Kidney tubule cell (primary cell): ENCODE data around the gene LUC7L3.
A peak's percentile ranks its signal among the peaks of the same experiment; 100 is the strongest.

ENCODE experiments used
- DNase-seq: peaks from one replicate; pipeline ENCODE4 v3.0.0-alpha.2; 2018; ENCODE audit warnings: low spot score

Gene LUC7L3

GRCh38 chr17:50762177-50762576, 42.8 kb downstream of the LUC7L3 start:
- no peak for DNase-seq

- DNase-seq: peak; percentile 39
Measured at GRCh38 chr17:50763716-50764475, 44.5 kb downstream of the LUC7L3 start.

- DNase-seq: no peak
Measured at GRCh38 chr17:50764734-50765149, 45.3 kb downstream of the LUC7L3 start.

GRCh38 chr17:50765454-50766221, 46.2 kb downstream of the LUC7L3 start:
- no peak for DNase-seq

GRCh38 chr17:50766222-50767023, 47.0 kb downstream of the LUC7L3 start:
- peak; percentile 27 for DNase-seq

- DNase-seq: no peak
Measured at GRCh38 chr17:50767030-50767429, 47.6 kb downstream of the LUC7L3 start.

GRCh38 chr17:50767446-50767845, 48.0 kb downstream of the LUC7L3 start, which contains the start of gene ANKRD40CL:
TSS of gene ANKRD40CL (minus strand) at chr17:50767518. CDS start at chr17:50766913, 605 bp downstream.
- no peak for DNase-seq

GRCh38 chr17:50768346-50768761, 49.0 kb downstream of the LUC7L3 start:
- DNase-seq: no peak

GRCh38 chr17:50769884-50770283, 50.5 kb downstream of the LUC7L3 start:
- no peak for DNase-seq

GRCh38 chr17:50770346-50770745, 50.9 kb downstream of the LUC7L3 start:
- no peak for DNase-seq

- no peak for DNase-seq
Measured at GRCh38 chr17:50771991-50772785, 52.8 kb downstream of the LUC7L3 start.

GRCh38 chr17:50774225-50774803, 54.9 kb downstream of the LUC7L3 start:
- DNase-seq: no peak

- DNase-seq: no peak
Measured at GRCh38 chr17:50775926-50776325, 56.5 kb downstream of the LUC7L3 start.

GRCh38 chr17:50778471-50778870, 59.1 kb downstream of the LUC7L3 start:
- no peak for DNase-seq

GRCh38 chr17:50778988-50779387, 59.6 kb downstream of the LUC7L3 start:
- DNase-seq: no peak

- DNase-seq: no peak
Measured at GRCh38 chr17:50779747-50780353, 60.4 kb downstream of the LUC7L3 start.

- no peak for DNase-seq
Measured at GRCh38 chr17:50781167-50781566, 61.8 kb downstream of the LUC7L3 start.

GRCh38 chr17:50783193-50783660, 63.8 kb downstream of the LUC7L3 start:
- DNase-seq: peak; percentile 85

GRCh38 chr17:50783905-50784304, 64.5 kb downstream of the LUC7L3 start:
- no peak for DNase-seq

- DNase-seq: no peak
Measured at GRCh38 chr17:50785126-50785525, 65.7 kb downstream of the LUC7L3 start.
